H1 (cell line): ENCODE measurements around the gene BPGM. TPM values are rescaled to one million over a fixed set of nuclear protein-coding genes. Genes with fewer than 3 reads are reported as not detected.

Experiments
- BACH1 ChIP-seq: IDR thresholded peaks from 2 replicates; pipeline ENCODE4 v1.6.1; 2012; ENCODE audit warnings: low read length, improper control_type of control experiment
- POU5F1 ChIP-seq: IDR thresholded peaks from 2 replicates; pipeline ENCODE4 v1.6.1; 2011; ENCODE audit warnings: low read depth, mild to moderate bottlenecking, low read length, moderate library complexity
- TAF1 ChIP-seq: IDR thresholded peaks from 2 replicates; pipeline ENCODE4 v1.6.1; 2011; ENCODE audit warnings: mild to moderate bottlenecking, low read depth, low read length
- TBP ChIP-seq: IDR thresholded peaks from 2 replicates; pipeline ENCODE4 v1.6.1; 2011; ENCODE audit warnings: low read depth, low read length, improper control_type of control experiment
- polyA plus RNA-seq, 7 experiments: library from polyadenylated mRNA; depleted of rRNA in 3 of 7; stranded (reverse) in 5 of 7; unstranded in 2 of 7; fragments of >200 nt in 5 of 7; fragments of 200-250 nt in 2 of 7; gene quantifications; 1 replicate in 5 of 7; 2 replicates in 1 of 7; 4 replicates in 1 of 7; pipeline versions ENCODE4 v1.2.1 to v1.2.3, GENCODE V29; 2011 to 2013; ENCODE audit warnings: missing spikeins in 2 of 7, mixed read lengths in 2 of 7
- total RNA-seq: library from RNA; stranded (reverse); fragmentation: NEBNext Ultra II Directional; extraction: Animal tissue kit (Norgen Biotek cat#: 25700); gene quantifications from 2 replicates; pipeline ENCODE4 v1.2.1, GENCODE V29; 2021

The BPGM gene
- total and polyA plus RNA-seq, 2 of the 8 experiments (the other 6 are each of a cell fraction or from before 2014, with no cell fraction given): 9.7 to 15.3 TPM

- TF ChIP-seq BACH1: no peak
- TF ChIP-seq TAF1: no peak
- TF ChIP-seq TBP: no peak
- no peak for TF ChIP-seq POU5F1
These were observed 74.5 kb downstream of the BPGM start (continued) for GRCh38 chr7:134721171-134721570.
